T-helper 22 cell (primary cell): ENCODE data around the gene PPP1R12A.

Experiments
- DNase-seq: peaks from one replicate; pipeline ENCODE4 v3.0.0-alpha.2; 2020; ENCODE audit warnings: low read depth

The PPP1R12A gene

DNA sequence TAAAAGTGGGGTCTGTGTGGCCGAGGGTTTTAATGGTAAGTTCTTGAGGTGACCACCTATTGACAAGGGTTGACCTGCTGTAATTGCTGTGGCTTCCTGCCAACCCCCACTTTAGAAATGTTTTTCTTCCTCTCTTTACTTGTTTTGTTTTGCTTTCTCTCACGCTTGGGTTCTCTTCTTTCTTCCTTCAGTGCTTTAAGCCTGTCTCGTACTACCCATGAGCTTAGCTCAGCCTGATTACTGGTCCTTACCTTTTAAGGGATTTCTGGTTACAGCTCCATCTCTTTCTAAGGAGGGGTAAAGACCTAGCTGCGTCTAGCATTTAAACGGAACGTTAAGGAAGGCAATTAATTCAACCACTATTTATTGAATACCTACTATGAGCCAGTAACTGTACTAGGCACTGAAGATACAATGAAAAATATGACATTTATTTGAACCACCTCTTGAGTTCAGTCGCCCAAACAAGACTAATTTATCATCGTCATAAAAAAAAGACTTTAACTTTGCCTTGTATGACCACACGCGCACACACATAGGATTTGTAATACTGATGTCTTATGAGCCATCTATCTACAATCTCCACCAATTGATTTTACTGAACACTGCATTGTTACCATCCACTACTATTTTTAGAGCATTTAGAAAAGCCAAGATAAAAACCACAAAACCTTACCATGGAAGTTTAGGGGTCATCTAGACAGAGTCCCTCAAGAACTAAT is 888 bp upstream of the PPP1R12A start:
- no peak for DNase-seq

GRCh38 chr12:79934281-79935020 is 446 bp downstream of the PPP1R12A start:
- peak; percentile 40 for DNase-seq

- DNase-seq, result no peak
These were observed 1.2 kb downstream of the PPP1R12A start for GRCh38 chr12:79933532-79934264.

DNA sequence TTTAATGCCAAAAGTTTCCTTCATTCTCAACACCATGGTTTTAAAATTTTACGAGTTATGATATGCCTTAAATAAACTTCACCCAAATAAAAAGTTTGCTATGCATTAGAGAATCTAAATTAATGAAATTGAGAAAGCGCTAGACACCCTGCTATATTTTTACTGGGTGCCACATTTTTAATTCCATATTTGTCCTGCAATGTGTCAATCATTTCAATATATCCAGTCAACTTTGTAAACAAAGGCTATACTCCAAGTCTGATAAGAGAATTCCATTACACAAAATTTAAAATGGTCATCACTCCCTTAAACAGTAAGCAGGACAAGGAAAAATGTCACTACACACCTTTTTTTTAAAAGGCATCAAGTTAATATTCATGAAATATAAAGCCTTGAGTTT is 1.9 kb downstream of the PPP1R12A start:
- no peak for DNase-seq

GRCh38 chr12:79932357-79932756 is 2.5 kb downstream of the PPP1R12A start:
- DNase-seq, result no peak

GRCh38 chr12:79929065-79929464 is 5.8 kb downstream of the PPP1R12A start:
- no peak for DNase-seq

GRCh38 chr12:79927772-79928474 is 7.0 kb downstream of the PPP1R12A start:
- peak; percentile 45 for DNase-seq

GRCh38 chr12:79926951-79927350 is 7.9 kb downstream of the PPP1R12A start:
- DNase-seq, result no peak

DNA sequence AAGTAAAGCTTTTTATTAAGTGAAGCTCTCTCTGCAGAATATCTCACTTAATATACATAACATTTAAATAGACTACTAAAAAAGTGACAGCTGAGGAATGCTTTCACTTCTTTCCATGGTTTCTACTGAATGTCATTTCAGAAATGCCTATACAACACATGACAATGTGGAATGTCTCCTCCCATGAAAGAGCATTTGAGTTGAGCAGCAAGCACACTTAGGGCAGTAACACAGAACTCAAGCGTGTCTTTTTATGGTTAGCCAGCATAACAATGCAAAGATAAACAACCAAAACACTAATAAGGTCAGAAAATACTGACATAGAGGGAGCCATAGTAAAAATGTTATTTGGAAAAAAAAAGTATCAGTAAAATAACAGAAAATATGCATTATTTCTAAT is 9.4 kb downstream of the PPP1R12A start:
- DNase-seq, result no peak

DNA sequence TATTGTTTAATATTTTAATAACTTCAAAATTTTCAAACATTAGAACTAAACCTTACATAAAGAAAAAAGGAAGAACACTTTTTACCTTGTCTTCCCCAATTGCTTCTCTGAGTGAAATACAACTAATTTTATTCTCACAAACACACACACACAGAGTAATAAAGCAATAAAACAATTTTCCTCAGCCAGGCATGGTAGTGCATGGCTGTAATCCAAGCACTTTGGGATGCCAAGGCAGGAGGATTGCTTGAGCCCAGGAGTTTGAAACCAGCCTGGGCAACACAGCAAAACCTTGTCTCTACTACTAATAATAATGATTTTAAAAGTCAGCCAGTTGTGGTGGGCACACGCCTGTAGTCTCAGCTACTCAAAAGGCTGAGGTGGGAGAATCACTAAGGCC is 13.1 kb downstream of the PPP1R12A start:
- no peak for DNase-seq

DNA sequence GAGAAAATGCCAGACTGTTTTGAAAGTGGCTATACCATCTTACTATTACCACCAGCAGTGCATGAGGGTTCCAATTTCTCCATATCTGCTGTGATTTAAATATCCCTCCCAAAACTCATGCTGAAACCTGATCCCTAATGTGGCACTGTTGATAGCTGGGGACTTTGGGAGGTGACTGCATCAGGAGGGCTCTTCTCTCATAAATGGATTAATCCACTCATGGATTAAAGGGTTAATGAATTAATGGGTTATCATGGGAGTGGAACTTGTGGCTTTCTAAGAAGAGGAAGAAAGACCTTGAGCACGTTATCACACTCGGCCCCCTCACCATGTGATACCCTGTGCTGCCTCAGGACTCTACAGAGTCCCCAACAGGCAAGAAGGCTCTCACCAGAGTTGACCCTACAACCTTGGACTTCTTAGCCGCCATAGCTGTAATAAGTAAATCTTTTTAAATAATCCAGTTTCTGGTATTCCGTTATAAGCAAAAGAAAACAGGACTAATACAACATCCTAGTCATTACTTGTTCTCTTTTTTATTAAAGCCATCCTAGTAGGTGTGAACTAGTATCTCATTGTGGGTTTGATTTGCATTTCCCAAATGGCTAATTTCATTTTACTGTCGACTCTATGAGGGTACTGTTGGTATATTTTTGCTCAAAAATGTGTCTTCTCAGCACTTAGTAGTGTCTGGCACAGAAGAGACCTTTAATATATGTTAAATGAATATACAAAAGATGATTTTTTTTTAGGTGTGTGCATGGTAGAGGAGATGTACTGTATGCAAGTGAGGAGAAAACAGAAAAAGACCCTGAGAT is 14.3 kb downstream of the PPP1R12A start:
- DNase-seq, result no peak

GRCh38 chr12:79919762-79920161 is 15.1 kb downstream of the PPP1R12A start:
- DNase-seq, result no peak

- DNase-seq, result no peak
These were observed 18.1 kb downstream of the PPP1R12A start for GRCh38 chr12:79916826-79917225.

DNA sequence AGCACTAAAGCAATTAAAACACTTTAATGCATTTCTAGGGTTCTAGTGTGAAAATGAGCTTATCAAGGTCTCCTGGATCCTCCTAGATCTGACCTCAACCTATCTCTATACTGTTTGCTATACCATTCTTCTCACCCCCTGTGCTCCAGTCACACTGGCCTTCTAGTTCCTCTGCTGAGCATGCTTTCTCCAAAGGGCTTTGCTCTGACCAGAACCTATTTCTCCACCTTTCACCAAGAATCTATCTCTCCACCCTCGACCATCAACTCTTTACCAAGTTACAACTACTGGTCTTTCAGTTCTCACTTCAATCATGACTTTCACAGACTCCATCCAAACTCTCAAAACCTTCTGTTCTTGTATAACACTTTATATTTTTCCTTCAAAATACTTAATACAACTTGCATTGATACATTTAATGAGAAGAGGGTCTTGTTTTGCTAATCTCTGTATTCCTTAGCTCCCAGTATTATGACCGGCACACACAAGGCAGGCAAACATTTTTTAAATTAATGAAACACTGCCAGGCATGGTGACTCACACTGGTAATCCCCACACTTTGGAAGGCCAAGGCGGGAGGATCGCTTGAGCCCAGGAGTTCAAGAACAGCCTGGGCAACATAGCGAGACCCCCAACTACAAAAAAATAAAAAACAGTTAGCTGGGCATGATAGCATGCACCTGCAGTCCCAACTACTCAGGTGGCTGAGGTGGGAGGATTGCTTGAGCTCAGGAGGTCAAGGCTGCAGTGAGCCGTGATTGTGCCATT is 22.8 kb downstream of the PPP1R12A start:
- no peak for DNase-seq

- DNase-seq, result no peak
These were observed 26.5 kb downstream of the PPP1R12A start for GRCh38 chr12:79908366-79908765.

- DNase-seq, result no peak
These were observed 33.4 kb downstream of the PPP1R12A start for GRCh38 chr12:79901506-79901905.

GRCh38 chr12:79900951-79901350 is 33.9 kb downstream of the PPP1R12A start:
- DNase-seq, result no peak

- DNase-seq, result no peak
These were observed 34.7 kb downstream of the PPP1R12A start for GRCh38 chr12:79900199-79900598.

- DNase-seq, result no peak
These were observed 37.3 kb downstream of the PPP1R12A start for GRCh38 chr12:79897617-79898016.

DNA sequence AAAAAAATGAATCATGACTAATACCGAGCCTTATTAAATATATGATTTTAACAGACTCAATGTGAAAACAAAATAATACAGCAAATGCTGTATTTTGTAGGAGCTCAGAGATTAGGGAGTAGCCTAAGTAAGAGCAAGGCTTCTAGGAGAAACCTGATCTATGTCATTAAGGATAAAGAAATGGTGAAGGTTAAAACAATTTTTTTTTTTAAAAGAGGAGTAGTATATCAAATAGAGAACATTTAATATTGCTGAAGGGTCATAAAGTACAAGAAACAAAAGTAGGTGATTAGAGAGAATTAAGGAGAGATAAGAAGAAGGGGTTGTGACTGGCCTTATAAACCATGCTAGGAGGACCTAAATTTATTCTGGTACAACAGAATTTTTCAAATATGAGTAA is 39.1 kb downstream of the PPP1R12A start:
- no peak for DNase-seq

DNA sequence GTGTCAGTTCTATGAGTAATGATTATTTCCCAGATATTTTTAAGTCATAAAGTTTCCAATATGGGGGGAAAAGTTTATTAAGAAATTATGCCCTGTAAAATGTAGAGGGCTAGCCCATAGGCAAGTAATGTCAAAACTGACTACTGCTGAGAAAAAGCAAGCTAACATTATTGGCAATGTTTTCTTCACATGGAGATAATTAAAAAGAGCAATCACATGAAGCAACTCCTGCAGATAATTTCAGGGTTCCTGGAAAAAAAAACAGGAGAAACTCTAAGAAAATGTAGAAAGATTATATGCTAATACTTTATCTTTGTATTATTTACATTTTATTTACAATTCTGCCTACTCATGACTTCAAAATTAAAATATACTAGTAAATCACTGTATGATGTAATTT is 39.8 kb downstream of the PPP1R12A start:
- DNase-seq, result no peak
